HG03469 (cell line): ENCODE measurements around the gene TNXB.
"Not testable (repeated sequence)": the region's sequence is repeated elsewhere in the genome, so short reads cannot be mapped to it uniquely, and the experiment has no call there.

Source experiments
- ATAC-seq: cut with Tn5 transposase; IDR thresholded peaks from one replicate; pipeline ENCODE4 v1.9.1; 2021; ENCODE audit warnings: mild to moderate bottlenecking, moderate library complexity, moderate number of reproducible peaks; ENCODE audit not compliant: unreplicated experiment

TNXB gene

GRCh38 chr6:32068867-32069266, 40.3 kb downstream of the TNXB start:
- ATAC-seq, result no peak

- not testable (repeated sequence) for ATAC-seq
Observed at GRCh38 chr6:32068315-32068714, 40.8 kb downstream of the TNXB start.

DNA sequence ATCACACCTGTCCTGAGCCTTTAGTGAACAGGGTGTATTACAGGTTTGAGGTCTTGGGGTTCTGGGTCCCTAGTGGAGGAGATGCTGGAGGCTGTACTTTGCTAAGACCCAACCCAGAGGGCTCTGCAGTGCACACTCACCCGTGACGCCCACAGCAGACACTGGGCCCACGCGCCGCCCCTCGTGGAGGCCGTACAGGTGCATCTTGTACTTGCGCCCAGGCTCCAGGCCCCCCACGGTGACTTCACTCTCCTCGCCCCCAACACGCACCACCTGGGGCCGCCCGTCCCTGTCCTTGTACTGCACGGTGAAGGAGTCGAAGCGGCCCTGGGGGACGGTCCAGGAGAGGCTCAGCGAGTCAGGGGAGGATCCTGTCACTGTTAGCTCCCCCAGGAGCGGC, 41.6 kb downstream of the TNXB start:
- ATAC-seq, result not testable (repeated sequence)

GRCh38 chr6:32064706-32065105, 44.4 kb downstream of the TNXB start:
- ATAC-seq, result no peak

- no peak for ATAC-seq
Observed at GRCh38 chr6:32060966-32061655, 48.0 kb downstream of the TNXB start.

DNA sequence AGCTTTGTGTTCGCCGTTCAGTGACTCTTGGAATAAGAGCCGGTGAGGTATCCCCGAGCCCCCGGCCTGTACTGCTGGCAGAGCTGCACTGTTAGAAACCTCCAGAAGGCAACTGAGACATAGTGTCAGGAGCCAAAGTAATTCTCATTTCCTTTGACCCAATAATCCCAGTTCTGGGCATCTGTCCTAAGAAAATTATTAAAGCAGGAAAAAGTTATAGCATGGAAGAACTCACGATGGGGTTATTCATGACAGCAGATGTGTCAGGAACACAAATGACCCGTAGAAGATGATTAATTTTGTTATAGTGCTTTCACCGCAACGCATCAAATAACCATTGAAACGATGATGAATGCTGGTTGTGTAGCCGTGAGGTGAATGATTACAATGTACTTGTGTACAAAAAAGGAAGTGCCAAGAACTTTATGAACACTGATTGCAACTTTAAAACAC, 50.6 kb downstream of the TNXB start:
- no peak for ATAC-seq

GRCh38 chr6:32057966-32058365, 51.2 kb downstream of the TNXB start:
- no peak for ATAC-seq

DNA sequence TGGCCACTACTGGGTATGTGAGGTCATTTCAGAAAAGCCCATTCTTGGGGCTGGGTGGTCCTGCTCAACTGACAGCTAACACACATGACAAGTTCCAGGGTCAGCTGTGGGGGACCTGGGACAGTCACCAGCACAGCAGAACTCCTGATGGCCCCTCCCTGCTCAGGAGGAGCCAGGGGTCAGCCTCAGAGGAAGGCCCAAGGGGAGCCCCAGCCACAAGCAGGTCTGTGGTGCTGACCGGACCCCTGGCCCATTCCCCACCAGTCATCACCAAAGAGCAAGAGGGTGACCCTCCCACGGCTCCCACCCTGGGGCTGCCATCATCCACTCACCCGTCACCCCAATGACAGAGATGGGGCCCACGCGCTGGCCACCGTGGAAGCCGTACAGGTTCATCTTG, 52.9 kb downstream of the TNXB start:
- ATAC-seq, result no peak

GRCh38 chr6:32055756-32056155, 53.4 kb downstream of the TNXB start:
- not testable (repeated sequence) for ATAC-seq

GRCh38 chr6:32053314-32053713, 55.8 kb downstream of the TNXB start:
- ATAC-seq, result not testable (repeated sequence)

DNA sequence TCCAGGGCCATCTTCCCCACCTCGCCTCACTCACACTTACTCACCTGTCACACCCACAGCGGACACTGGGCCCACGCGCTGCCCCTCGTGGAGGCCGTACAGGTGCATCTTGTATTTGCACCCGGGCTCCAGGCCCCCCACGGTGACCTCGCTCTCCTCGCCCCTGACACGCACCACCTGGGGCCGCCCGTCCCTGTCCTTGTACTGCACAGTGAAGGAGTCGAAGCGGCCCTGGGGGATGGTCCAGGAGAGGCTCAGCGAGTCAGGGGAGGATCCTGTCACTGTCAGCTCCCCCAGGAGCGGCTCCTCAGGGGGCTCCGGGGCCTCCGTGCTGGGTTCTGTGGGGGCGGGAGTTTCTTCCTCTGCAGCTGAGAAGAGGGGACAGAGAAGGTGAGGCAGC, 56.5 kb downstream of the TNXB start:
- ATAC-seq, result not testable (repeated sequence)

- no peak for ATAC-seq
Observed at GRCh38 chr6:32050562-32050961, 58.6 kb downstream of the TNXB start.

GRCh38 chr6:32049736-32050135, 59.4 kb downstream of the TNXB start:
- ATAC-seq, result not testable (repeated sequence)

- ATAC-seq, result not testable (repeated sequence)
Observed at GRCh38 chr6:32049149-32049548, 60.0 kb downstream of the TNXB start.

DNA sequence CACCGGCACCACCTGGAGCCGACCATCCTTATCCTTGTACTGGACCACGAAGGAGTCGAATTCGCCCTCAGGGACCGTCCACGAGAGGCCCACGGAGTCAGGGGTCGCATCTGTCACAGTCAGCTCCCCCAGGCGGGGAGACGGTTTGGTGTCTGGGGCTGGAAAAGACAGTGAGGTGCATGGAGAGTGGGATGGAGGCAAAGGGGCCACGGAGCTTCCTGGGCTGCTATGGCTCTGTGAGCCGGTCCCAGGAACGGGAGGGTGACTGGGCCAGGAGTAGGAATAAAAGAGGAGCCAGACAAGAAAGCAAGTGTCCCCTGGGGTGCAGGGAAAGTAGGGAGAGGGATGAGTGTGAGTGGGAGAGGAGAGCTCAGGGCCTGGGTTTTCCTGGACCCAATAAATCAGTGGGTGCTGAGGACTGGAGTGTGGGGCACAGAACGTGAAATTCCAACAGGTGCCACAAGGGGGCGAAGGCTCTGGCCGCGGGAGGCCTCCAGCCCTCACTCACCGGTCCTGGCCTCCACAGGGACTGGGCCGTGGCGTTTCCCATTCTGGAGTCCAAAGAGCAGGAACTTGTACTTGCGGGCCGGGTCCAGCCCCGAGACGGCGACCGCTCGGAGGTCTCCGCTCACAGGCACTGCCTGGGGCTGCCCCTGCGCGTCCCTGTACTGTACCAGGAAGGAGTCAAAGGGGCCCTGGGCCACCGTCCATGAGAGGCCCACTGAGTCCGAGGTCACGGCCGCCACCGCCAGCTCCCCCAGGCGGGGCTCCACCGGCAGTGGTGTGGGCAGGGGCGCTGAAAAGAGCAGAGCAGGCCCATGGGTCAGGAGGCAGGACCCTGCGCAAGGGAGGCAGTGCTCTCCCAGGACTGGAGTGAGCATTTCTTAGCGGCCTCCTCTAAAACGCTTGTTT, 61.0 kb downstream of the TNXB start:
- ATAC-seq, result no peak

DNA sequence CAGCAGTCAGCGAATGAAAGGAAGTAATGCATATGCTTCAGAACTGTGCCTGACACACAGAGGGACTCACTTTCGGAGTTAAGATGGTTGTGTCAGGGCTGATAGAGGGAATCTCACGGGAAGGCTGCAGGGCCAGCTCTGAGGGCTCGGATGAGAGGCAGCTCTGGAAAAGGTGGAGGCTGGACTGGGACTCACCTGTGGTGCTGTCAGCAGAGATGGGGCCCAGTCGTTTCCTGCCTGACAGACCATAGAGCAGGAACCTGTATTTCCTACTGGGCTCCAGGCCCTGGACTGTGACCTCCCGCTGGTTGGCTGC, 61.6 kb downstream of the TNXB start:
- ATAC-seq, result no peak

GRCh38 chr6:32047084-32047478, 62.1 kb downstream of the TNXB start:
- ATAC-seq, result no peak

DNA sequence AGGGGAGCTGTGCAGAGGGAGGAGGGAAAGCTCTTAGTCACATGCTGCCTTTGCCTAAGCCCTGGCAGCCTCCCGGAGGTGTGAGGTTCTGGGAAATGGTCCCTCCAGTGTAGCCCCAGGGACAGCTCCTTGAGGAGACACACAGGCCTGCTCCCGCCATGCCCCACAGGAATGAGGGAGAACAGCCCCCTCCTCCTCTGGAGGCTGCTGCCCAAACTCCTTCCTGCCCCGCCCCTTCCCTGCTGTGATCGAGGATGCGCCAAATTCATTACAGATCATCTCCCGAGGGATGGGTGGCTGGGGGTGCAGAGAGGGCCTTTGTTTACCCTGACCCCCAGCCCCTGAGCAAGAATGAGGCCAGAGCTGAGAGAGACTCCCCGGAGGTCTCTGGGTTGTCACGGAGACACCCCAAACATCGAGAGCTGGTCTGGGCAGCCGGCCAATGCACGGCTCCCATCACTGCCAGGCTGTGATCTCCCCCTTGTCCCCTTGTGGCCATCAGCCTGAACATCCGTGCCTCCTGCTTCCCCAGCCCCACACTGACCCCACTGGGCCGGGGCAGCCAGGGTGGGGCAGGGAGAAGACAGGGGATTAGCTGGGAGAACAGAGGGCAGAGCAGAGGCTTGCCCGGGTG, 62.6 kb downstream of the TNXB start:
- ATAC-seq, result no peak

GRCh38 chr6:32045811-32046449, 63.2 kb downstream of the TNXB start:
- no peak for ATAC-seq

GRCh38 chr6:32044916-32045315, 64.2 kb downstream of the TNXB start:
- ATAC-seq, result not testable (repeated sequence)
